ENCODE data around the gene FAAP100. TPM values are rescaled to one million over a fixed set of nuclear protein-coding genes. Genes with fewer than 3 reads are reported as not detected.
"Not testable (repeated sequence)": the region's sequence is repeated elsewhere in the genome, so short reads cannot be mapped to it uniquely, and the experiment has no call there.

FAAP100 gene, protein sequence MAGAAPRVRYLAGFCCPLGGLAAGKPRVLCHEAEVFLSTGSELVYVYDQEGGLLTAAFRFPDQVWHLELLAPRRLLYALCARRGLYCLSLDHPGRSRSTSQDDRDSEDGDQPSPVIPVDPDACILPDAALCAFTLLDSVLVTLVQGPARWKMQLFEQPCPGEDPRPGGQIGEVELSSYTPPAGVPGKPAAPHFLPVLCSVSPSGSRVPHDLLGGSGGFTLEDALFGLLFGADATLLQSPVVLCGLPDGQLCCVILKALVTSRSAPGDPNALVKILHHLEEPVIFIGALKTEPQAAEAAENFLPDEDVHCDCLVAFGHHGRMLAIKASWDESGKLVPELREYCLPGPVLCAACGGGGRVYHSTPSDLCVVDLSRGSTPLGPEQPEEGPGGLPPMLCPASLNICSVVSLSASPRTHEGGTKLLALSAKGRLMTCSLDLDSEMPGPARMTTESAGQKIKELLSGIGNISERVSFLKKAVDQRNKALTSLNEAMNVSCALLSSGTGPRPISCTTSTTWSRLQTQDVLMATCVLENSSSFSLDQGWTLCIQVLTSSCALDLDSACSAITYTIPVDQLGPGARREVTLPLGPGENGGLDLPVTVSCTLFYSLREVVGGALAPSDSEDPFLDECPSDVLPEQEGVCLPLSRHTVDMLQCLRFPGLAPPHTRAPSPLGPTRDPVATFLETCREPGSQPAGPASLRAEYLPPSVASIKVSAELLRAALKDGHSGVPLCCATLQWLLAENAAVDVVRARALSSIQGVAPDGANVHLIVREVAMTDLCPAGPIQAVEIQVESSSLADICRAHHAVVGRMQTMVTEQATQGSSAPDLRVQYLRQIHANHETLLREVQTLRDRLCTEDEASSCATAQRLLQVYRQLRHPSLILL
- total RNA-seq (2014; rRNA removed; shearing (Covaris generic)) = 67.5 and 70.9 TPM in 2 replicates

DNA sequence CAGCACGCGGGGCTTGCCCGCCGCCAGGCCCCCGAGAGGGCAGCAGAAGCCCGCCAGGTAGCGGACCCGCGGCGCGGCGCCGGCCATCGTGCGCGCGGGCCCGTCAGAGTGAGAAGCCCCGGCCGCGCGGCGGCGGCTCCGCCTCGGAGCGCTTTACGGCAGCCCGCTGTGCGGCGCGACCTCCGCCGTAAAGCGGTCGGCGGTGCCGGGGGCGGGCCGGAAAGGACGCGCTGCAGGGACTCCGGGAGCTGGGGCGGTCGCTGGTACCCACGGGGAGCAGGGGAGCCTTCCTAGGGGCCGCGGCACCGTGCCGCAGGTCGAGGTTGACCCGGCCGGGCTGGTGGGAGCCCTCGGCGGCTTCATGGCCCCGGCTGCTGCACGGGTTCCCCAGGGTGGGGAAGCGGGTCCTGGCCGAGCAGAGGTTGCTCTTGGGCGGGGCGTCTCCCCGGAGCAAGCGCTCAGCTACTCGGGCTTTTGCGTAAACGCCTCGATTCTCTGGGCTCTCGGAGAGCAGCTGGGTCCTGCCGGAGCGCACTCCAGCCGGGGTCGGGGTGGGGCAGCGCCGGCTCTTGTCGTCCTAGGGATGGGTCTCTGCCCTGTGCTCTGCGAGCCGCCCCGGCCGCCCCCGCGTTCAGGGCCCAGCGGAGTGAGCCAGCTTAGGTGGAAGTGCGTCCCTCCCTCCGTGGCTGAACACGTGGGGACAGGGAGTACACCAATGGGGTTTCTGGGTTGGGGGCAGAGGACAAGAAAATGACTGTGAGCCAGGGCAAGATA is at the start of gene FAAP100:
TSS of gene FAAP100 (minus strand) at position 110 of the 774 bp plus-strand sequence. CDS start at position 87, 23 bp downstream.
- DNase-seq (ENCODE audit: low spot score) = peak; percentile 80

DNA sequence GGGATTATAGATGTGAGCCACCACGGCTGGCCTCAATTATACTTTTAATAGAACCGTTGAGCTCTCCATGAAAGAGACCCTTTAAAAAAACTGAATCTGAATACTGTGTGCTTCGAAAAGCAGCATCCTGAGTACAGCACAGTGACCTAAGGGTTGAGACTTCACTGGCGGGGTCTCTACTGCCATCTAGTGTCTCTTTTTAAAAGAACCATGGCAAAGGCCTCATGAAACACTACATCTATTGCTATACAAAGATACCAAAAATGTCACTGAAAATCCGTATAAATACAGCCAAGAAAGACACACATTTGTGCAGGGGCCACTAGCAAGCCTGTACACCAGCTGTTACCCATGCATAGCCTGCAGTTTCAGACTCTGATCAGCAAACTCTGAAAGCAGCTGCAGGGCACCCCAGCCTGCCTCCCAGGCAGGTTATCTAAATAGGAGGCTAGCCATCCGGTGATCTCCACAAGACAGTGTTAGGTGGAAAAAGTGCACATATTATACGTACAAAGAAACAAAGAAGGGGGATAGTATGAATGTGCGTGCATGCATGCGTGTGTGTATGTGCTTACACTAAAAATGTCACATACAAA is 49.5 kb upstream of the FAAP100 start:
- DNase-seq (ENCODE audit: low spot score) = peak; percentile 75

DNA sequence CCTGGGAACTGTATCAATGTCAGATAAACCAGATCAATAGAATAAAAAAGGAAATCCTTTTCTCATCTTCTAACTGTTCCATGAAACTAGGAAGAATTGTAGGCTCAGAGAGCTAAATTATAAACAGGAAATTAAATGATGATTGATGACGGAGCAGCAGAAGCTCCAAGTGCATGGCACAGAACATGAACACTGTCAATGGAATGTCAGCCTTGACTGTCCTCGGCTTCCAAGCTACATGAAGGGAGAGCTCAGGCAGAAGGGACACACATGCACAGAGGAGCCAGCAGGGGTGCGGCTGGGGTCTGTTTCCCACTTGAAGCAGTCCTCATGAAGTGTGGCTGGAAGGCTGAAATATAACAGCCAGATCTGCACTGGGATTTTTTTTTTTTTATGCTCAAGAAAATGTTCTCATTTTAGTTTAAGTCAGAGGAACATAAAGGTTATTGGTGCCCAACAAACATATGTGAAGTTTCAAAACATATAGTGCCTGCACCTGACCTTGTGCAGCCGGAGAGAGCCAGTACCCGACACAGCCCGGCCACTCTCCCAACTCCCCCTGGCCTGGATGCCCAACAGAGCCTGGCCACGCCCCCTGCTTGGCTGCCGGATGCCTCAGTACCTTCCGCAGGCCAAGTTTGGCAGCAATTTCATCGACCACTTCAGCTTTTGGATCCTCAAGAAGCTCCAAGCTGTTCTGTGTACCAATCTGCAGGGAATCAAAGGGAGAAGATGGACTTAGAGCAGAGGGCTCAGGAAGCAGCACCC is 47.8 kb upstream of the FAAP100 start:
- no peak for DNase-seq (ENCODE audit: low spot score)

DNA sequence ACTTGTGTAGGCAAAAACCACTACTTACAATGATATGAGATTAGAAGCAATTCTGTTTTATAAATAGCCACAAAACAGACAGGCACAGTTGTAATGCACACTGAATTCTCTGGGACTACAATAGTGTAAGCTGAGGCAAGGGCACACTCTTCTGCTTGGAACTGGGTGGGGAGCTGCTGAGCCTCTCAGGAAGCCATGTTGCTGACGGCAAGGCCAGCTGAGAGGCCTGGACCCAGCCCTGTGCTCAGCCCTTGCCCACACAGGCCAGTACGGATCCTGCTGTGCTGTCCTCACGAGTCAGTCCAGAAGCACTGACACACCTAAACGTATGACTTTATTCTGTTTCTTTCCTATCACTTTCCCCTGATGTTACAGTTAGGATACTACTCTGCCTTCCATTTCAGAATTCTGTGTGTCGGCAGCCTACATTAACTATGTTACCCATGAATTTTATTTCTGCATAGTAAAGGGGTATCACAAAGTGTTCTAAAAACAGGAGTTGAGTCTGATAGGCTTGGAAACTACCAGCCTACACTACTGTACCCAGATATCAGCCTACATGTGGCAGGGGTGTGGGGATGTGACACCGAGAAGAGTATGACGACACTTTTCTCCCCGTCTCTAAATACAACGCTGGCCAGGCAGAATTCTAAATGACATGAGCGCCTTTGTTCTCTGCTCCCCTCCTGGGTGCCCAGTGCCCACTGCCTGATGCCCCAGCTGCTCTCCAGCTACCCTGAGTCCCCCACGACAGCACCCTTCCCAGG is 41.1 kb upstream of the FAAP100 start:
- DNase-seq (ENCODE audit: low spot score) = no peak

DNA sequence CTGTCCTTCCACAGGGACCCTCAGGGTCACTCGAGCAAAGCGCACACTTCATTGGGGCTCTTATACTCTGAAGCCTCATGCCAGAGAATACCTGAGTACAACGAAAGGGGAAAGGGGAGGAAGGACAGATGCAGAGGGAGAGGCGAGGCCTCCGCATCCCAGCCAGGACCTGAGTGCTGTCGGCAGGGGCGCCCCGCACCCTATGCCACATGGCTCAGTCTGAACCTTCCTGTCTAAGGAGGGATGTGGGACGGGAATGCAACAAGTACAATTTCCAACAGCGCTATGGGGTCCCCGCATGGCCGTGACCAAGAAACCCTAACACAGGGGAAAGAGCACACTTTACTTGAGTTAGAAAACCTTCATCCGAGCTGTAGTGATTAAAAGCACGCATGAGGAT is 39.8 kb upstream of the FAAP100 start:
- DNase-seq (ENCODE audit: low spot score) = no peak

DNA sequence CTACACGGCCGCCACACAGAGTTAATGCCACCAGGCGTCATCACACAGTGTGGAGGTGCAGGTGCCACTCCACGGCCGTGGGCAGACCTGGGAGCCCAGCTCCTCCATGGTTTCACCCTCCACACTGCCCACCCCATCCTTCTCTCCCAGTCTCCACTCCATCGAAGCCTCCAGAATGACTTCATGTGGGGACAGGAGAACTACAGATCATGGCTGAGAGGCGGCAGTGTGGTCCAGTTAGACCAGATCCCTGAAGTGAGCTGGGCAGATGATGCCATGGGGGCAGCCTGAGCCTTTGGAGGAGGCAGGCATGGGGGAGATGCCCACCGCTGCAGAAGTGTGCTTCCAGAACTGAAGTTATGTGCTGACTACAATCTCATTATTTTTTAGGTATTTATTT is 38.0 kb upstream of the FAAP100 start:
- no peak for DNase-seq (ENCODE audit: low spot score)

DNA sequence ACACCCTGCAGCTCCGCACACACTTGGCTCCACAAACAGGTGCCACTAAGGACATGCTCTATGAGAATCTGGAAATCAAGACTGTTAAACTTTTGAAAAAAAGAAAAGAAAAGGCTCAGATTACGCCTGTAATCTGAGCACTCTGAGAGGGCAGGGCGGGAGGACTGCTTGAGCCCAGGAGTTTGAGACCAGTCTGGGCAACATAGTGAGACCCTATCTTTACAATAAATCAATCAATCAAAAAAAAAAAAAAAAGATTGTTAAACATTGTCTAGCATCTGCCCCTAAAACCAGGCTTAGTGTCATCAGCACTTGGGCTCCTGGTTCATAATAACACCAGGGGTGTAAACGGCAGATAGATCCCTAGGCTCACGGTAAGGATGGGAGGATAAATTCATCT is 37.5 kb upstream of the FAAP100 start:
- DNase-seq (ENCODE audit: low spot score) = no peak

DNA sequence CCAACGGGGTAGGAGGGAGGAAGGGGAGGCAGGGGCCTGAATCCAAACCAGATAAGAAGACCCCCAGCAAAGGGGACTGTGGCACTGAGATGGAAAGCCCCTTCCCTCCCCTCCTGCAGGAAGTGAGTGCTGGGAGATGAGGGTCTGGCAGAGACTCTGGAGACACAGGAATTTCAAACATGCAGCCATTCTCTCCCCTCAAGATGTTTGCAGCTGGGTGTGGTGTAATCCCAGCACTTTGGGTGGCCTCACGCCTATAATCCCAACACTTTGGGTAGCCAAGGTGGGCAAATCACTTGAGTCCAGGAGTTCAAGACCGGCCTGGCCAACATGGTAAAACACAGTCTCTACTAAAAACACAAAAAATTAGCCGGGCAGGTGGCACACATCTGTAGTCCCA is 33.9 kb upstream of the FAAP100 start:
- no peak for DNase-seq (ENCODE audit: low spot score)

DNA sequence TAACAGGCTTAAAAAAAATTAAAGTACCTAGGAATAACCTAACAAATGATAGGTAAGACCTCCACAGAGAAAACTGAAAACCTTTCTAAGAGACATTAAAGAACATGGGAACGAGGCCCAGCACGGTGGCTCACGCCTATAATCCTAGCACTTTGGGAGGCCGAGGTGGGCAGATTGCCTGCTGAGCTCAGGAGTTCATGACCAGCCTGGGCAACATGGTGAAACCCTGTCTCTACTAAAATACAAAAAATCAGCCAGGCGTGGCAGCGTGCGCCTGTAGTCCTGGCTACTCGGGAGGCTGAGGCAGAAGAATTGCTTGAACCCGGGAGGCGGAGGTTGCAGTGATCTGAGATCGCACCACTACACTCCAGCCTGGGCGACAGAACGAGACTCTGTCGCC is 32.6 kb upstream of the FAAP100 start:
- not testable (repeated sequence) for DNase-seq (ENCODE audit: low spot score)

DNA sequence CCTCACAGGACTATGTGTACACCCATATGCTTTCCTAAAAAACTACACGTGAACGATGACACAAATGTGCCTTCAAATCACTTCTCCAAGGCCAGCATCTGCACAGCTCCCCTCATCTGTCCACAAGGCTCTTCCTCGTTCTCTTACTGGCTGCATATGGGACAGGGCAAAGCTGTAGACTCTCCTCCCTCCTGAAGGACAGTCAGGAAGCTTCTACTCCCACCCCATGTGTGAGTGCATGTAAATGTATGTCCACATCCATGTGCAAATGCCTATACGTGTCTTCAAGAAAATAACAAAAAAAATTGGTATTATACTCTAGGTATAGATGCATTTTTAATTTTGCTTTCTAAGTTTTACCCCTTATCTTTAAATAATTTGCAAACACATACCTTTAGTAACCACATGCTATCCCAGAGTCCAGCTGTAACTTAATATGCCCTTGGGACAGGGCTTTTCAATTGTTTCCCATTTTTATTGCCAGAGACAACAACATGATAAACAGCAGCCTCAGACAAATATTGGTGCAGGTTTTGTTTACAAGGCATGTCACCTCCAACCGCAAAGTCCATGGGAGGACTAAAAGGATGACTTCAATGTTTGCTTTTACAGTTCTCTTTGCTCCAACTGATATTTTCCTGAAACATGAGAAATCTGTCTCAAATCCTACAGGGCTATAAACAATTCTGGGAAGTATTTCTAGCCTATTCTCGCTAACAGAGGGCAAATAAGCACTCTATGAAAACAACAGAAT is 31.6 kb upstream of the FAAP100 start:
- DNase-seq (ENCODE audit: low spot score) = no peak

DNA sequence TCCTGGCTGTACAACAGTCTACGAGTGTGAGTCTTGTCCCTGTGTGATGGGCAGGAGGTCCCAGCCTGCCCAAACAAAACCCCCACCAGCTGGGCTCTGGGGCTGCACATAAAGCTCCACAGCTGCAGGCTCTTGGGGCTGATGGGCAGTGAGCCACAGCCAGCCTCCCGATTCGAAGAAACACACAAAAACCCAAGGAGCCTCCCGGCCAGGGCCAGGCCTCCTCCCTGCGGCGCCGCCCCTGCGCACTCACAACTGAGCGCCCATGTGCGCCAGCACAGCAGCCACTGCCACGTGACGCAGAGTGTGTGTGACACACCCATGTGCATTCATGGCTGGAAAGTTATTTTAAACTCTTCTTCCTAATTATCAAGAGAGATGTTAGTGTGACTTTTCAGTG is 30.6 kb upstream of the FAAP100 start:
- no peak for DNase-seq (ENCODE audit: low spot score)

DNA sequence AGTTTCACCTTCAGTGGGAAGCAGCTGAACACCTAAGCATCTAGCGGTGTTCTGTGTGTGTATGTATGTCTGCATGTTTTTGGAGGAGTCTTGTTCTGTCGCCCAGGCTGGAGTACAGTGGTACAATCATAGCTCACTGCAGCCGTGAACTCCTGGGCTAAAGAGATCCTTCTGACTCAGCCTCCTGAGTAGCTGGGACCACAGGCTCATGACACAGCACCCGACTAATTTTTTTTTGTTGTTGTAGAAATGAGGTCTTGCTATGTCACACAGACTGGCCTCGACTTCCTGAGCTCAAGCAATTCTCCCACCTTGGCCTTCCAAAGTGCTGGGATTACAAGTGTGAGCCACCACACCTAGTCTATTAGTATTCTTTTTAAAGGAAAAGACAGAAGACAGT is 30.2 kb upstream of the FAAP100 start:
- no peak for DNase-seq (ENCODE audit: low spot score)

DNA sequence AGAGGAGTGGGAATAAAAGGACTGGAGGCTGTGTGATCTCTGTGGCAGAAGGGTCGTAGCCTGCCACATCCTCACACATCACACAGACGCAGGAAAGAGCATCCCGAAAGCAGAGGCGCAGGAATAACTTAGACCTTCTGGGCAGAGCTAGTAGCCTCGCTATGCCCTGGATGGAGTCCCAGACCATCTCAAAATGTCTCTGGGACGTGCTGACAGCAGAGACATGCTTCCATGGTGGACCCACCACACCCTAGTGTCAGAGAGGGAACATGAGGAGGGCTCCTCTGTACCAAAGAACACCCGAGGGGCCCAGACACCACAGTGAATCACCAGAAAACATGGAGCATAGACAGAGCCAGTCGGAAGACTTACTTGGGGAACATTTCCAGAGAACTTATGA is 29.6 kb upstream of the FAAP100 start:
- DNase-seq (ENCODE audit: low spot score) = no peak

DNA sequence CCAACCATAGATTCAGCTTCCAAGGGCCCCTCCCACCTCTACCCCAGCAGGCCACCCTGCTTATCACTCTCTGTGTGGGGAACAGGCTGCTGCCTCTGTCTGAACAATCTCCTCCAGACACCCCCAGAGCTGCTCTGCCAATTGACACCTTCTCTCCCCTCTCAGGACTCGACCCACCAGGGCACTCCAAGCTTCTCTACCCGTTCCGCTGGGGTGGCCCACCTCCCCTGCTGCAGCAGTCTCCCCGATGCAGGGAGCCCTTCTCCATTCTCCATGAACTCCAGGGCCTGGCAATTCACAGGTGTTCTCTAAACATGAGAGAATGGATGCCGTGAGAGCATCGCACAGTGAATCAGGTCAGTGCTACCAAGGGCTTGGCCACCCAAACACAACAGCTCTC is 28.3 kb upstream of the FAAP100 start:
- DNase-seq (ENCODE audit: low spot score) = no peak

DNA sequence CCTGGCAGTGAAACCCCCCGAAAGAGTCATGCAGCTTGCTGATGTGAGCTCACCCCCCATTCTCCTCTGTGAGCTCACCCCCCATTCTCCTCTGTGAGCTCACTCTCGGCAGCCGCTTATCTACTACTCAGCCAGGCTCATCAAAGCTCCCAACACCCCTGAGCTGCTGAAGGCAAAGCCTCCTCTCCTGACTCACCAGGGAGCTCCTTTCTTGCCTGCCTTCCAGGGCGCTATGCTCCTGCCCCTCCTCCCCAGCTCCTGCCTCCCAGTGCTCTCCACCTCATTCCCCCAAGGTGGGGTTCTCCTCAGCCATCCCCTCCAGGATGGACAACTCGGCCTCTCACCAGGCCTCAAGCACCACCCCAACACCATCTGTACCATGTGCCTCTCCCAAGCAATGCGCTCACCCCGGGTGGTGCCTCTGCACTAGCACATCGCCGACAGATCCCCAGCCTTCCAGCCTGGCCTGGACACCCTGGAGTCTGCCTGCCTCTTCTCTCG is 27.7 kb upstream of the FAAP100 start:
- DNase-seq (ENCODE audit: low spot score) = no peak

DNA sequence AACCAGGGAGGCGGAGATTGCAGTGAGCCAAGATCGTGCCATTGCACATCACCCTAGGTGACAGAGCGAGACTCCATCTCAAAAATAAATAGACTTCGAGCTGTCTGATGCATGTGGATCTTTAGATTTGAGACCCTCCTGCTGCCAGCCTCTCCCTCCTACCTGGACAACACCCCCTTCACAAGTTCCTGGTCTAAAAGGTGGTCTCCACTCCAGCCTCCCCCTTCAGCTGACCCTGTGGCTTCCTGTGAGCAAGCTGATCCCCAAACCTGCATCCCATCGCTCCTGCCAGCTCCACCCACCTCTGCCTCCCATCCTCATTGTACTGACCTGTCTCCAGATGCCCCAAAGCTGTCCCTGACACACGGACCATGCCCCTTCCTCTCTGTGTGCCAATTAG is 27.1 kb upstream of the FAAP100 start:
- DNase-seq (ENCODE audit: low spot score) = no peak

DNA sequence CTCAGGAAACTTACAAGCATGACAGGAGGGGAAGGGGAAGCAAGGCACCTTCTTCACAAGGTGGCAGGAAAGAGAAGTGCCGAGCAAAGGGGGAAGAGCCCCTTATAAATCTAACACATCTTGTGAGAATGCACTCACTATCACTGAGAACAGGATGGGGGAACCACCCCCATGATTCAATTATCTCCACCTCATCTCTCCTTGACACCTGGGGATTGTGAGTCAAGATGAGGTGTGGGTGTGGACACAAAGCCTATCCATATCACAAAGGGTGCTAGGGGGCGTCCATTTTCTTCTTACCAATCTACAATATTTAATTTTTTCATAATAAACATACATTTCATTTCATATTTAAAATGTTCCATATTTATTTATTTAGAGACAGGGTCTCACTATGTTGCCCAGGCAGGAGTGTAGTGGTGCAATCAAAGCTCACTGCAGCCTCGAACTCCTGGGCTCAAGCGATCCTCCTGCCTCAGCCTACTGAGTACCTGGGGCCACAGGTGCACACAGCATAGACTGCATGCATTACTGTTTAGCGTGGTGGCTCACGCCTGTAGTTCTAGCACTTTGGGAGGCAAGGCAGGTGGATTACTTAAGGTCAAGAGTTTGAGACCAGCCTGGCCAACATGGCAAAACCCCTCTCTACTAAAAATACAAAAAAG is 26.5 kb upstream of the FAAP100 start:
- DNase-seq (ENCODE audit: low spot score) = no peak

DNA sequence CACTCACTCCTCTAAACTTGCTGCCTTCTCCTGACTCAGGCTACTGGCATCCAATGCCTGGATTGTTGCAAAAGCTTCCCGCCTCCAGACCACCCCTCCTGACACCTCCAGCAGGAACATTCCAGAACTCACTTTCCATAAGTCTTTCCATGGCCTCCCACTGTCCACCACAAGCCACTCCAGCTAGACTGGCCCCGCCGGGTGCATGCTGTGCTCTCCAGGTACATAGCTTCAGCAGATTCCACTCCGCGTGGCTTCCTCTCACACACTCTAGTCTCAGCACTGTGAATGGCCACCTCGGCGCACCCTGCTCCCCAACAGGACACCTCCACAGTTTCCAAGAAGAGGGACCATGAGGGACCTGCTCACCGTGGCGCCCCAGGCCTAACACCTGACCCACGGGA is 25.9 kb upstream of the FAAP100 start:
- DNase-seq (ENCODE audit: low spot score) = no peak
